NCI-H187 (cell line): Measurements from ENCODE around the gene THSD7B.
"Not testable (repeated sequence)": the region's sequence is repeated elsewhere in the genome, so short reads cannot be mapped to it uniquely, and the experiment has no call there.

Experiments
- DNase-seq, 2 experiments: peaks; one replicate each; lab custom pipeline; 2025; lab: John Stamatoyannopoulos, UW

Gene THSD7B

GRCh38 chr2:137700250-137700649 is 934.9 kb downstream of the THSD7B start:
- DNase-seq, result not testable (repeated sequence)

GRCh38 chr2:137700681-137701080 is 935.3 kb downstream of the THSD7B start:
- no peak for DNase-seq

GRCh38 chr2:137705296-137705695 is 940.0 kb downstream of the THSD7B start:
- DNase-seq, result no peak

DNA sequence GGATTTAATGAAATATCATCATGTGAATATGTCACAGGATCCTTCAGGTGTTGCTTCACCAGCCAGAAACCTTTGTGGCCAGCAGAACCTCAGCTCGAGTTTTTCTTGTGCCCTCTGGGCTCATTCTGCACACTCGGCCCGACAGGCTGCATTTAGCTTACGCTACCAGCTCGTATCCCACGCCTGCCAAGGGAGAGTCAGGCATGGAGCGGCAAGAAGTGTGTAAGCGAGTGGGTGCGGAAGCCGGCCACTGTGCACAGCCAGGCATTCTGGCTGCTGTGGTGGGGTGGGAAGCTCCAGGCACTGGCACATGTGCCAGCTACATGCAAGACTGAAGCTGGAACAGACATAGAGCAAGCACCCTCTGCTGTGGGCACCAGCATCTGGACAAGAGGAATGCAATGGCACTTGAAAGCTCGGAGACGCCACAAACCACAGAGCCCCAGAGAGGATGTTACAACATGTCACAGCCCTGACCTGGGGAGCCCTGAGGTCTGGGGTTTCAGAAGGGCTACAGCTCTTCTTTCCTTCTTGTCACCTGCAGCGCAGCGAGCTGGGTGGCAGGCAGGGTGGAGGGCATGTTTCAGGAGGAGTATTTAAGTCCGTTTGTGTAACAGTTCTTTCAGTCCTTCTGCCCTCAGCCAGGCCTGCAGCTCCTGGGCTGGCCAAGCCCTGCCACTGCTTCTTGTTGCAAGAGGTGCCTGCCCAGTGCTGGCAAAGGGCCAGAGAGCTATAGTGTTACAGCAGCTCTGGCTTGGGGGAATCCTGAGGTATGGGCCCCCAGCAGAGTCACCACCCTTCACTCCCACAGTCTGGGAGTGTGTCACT is 941.7 kb downstream of the THSD7B start:
- DNase-seq, result no peak

DNA sequence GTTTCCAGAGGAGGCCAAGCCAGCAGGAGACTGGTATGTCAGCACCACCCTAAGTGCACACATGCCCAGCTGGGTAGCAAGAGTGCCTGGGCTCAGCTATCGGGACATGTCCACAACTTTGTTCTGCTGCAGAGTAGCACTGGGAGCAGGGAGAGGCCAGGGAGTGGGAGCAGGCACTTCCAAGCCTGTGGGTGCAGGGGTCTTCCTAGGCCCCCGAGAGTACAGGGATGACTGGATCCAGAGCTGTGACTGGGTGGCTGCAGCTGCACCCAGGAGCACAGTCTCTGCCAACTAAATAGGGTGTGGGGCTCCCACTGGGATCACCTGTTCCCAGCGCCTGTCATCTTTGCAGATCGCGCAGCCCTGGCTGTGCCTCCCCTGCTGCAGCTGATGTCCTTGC is 943.0 kb downstream of the THSD7B start:
- DNase-seq, result no peak

DNA sequence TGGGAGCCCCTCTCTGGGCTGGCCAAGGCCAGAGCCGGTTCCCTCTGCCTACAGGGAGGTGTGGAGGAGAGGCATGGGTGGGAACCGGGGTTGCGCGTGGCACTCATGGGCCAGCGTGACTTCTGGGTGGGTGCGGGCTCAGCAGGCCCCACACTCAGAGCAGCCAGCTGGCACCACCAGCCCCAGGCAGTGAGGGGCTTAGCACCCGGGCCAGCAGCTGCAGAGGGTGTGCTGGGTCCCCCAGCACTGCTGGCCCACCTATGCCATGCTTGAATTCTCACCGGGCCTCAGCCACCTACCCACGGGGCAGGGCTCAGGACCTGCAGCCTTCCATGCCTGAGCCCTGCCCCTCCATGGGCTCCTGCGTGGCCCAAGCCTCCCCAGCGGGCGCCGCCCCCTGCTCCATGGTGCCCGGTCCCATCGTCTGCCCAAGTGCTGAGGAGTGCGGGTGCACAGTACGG is 950.4 kb downstream of the THSD7B start:
- DNase-seq, result no peak

DNA sequence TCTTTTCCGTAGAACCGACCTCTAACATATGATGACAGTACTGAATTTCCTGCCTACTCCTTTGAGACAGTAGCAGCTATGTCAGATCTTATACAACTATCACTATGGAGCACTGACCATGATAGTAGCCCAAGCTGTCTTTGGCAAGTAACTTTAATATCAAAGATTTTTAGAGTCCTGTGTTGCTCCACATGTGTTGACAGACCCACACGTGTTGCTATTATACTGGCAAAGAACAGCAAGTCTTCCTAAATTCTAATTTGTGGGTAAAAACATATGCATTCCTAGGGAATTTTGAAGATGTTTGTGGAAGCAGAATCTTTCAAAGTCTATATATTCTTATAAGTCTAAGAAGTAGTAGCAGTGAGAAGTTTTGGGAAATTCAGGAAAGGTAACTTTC is 953.4 kb downstream of the THSD7B start:
- no peak for DNase-seq

GRCh38 chr2:137721733-137722132 is 956.4 kb downstream of the THSD7B start:
- DNase-seq, result no peak

DNA sequence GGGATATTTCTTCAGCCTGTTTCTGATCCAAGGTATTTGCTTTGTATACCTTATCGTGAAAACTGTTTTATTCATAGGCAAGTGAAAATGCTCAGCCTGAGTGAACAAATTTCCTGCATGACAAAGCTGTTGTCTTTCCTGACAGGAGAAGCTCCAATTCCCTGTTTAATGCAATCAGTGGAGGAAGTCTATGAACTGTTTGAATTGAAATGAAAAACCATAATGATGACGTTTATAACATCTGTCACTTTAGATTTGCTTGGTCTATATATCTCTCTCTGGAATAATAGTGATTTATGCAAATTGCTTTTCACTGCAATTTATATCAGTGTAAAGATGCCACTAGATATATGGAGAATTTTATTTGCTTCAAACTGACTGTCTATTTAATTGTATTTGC is 959.6 kb downstream of the THSD7B start:
- DNase-seq, result no peak
